Nephron progenitor cell (in vitro differentiated cells): ENCODE measurements around the gene ACAD9.

Experiments
- DNase-seq: peaks from one replicate; pipeline ENCODE4 v3.0.0; 2021
- H3K27ac Mint-ChIP-seq: 2 replicates; pipeline ENCODE4 v1.8.0; 2021; ENCODE audit warnings: mild to moderate bottlenecking, moderate library complexity, mixed read lengths
- H3K27me3 Mint-ChIP-seq: 2 replicates; pipeline ENCODE4 v1.8.0; 2021; ENCODE audit warnings: mild to moderate bottlenecking, low read depth, mixed read lengths; ENCODE audit not compliant: poor library complexity
- H3K36me3 Mint-ChIP-seq: 2 replicates; pipeline ENCODE4 v1.8.0; 2021; ENCODE audit warnings: low read depth, mixed read lengths
- H3K4me1 Mint-ChIP-seq: 2 replicates; pipeline ENCODE4 v1.8.0; 2021; ENCODE audit warnings: mixed read lengths
- H3K4me3 Mint-ChIP-seq: 2 replicates; pipeline ENCODE4 v1.8.0; 2021; ENCODE audit warnings: mild to moderate bottlenecking, moderate library complexity, mixed read lengths
- H3K9me3 Mint-ChIP-seq: 2 replicates; pipeline ENCODE4 v1.8.0; 2021; ENCODE audit warnings: mild to moderate bottlenecking, moderate library complexity, mixed read lengths
- TF ChIP-seq, protein P1 (sequence below): fragments of 200-600 bp; sonication (generic); IDR thresholded peaks from 2 replicates; pipeline ENCODE4 v1.5.0; 2021; ENCODE audit warnings: antibody characterized with exemption

ACAD9 gene

DNA sequence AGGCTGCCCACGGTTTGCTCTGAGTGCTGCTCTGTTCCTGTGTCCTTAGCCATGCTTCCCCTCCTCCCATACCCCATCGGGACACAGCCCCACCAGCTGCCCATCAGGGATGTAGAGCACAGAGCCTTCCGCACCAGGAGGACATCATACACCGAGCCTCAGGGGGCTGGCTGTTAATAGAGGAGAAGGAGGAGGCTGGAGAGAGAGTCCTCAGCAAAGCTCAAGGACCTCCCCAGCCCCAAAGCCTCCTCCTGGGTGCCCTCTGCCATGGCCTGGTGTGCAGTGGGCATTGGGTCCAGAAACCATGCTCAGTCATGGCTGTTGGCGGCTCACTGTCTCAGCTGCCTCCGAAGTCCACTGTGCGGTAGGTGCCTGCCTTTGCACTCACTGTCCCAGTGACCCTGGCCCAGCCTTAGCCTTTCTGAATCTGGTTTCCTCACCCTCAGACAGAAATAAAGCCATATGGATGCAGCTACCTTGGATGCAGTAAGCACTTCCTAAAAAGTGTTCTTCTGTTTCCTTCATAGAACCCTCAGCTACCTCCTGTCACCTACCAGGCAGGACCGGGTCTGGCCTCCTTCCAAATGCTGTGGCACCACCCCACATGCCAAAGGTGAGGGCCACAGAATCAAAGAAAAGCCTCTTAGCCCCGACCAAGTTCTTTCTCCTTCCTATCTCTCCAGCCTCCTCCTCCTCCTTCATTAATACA, 53.9 kb downstream of the ACAD9 start:
- H3K36me3 Mint-ChIP-seq, result no peaks in the 10 kb centered on the region
- peaks cover 17% of the 10 kb centered on the region for H3K9me3 Mint-ChIP-seq
- no peak overlapping the region for H3K27ac Mint-ChIP-seq
- TF ChIP-seq, protein P1, sequence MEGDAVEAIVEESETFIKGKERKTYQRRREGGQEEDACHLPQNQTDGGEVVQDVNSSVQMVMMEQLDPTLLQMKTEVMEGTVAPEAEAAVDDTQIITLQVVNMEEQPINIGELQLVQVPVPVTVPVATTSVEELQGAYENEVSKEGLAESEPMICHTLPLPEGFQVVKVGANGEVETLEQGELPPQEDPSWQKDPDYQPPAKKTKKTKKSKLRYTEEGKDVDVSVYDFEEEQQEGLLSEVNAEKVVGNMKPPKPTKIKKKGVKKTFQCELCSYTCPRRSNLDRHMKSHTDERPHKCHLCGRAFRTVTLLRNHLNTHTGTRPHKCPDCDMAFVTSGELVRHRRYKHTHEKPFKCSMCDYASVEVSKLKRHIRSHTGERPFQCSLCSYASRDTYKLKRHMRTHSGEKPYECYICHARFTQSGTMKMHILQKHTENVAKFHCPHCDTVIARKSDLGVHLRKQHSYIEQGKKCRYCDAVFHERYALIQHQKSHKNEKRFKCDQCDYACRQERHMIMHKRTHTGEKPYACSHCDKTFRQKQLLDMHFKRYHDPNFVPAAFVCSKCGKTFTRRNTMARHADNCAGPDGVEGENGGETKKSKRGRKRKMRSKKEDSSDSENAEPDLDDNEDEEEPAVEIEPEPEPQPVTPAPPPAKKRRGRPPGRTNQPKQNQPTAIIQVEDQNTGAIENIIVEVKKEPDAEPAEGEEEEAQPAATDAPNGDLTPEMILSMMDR, result no peak
- no peaks in the 10 kb centered on the region for H3K4me1 Mint-ChIP-seq
- H3K27me3 Mint-ChIP-seq, result peaks cover 47% of the 10 kb centered on the region
- no peak overlapping the region for H3K4me3 Mint-ChIP-seq
- no peak for DNase-seq

DNA sequence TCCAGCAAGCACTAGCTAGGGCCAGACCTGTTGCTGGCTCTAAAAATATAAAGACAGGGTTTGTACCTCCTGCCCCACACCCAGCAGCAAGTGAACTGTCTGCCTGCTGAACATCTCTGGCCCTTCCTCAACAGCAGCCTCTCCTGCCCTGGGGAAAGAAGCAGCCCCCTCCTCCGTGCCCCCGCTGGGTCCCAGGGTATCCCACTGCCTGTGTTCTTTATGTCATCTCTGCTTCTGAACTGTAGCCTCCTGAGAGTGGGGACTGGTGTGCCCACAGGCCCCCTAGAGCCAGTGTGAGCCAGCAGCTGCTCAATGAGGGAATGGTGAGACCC, 54.5 kb downstream of the ACAD9 start:
- Mint-ChIP-seq H3K9me3 (peaks cover 12% of the 10 kb centered on the region), H3K4me1 (no peaks in the 10 kb centered on the region), H3K36me3 (no peaks in the 10 kb centered on the region), H3K27me3 (peaks cover 50% of the 10 kb centered on the region), H3K4me3 (no peak overlapping the region), H3K27ac (no peak overlapping the region)
- TF ChIP-seq, protein P1, result no peak
- no peak for DNase-seq

DNA sequence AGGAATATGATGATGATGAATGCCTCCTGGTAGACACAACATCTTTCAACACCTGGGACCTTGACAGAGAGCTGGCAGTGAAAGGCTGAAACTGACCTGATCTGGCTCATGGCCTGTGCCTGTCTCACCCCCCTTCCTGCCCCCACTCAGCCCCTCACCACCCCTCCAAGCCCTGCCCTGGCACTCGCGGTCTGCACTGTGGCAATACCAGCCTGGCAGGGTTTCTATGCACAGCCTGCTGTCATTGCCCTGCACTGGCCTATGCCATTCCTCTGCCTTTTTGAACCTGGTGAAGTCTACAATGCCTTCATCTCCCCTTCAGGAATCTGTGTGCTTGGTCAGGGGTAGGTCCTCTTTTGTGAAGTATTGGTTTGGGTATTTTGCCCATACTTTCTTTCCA, 56.5 kb downstream of the ACAD9 start:
- no peak overlapping the region for H3K4me3 Mint-ChIP-seq
- DNase-seq, result no peak
- H3K27me3 Mint-ChIP-seq, result peaks cover 51% of the 10 kb centered on the region
- H3K4me1 Mint-ChIP-seq, result no peaks in the 10 kb centered on the region
- no peak overlapping the region for H3K27ac Mint-ChIP-seq
- TF ChIP-seq, protein P1, result no peak
- no peaks in the 10 kb centered on the region for H3K9me3 Mint-ChIP-seq
- no peaks in the 10 kb centered on the region for H3K36me3 Mint-ChIP-seq

DNA sequence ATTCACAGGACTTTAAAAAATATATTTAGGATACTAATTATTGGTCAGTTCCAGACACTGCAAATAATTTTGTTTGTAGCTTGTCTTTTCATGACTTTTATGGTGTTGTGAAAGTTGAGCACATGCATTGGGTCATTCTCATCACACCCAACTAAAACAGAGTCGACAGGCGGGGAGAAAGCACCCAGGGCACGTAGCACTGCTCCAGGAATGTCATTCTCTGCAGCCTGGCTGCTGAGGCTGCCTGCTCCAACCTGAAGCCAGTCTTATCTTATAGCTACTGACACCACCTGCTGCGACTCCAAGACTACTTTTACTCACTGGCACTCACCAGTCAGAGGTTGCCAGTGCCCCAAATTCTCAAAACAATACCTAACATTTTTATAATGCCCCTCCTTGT, 56.9 kb downstream of the ACAD9 start:
- no peaks in the 10 kb centered on the region for H3K36me3 Mint-ChIP-seq
- H3K4me3 Mint-ChIP-seq, result no peak overlapping the region
- no peaks in the 10 kb centered on the region for H3K4me1 Mint-ChIP-seq
- peaks cover 49% of the 10 kb centered on the region for H3K27me3 Mint-ChIP-seq
- no peaks in the 10 kb centered on the region for H3K9me3 Mint-ChIP-seq
- no peak overlapping the region for H3K27ac Mint-ChIP-seq
- TF ChIP-seq, protein P1, result no peak
- DNase-seq, result no peak

DNA sequence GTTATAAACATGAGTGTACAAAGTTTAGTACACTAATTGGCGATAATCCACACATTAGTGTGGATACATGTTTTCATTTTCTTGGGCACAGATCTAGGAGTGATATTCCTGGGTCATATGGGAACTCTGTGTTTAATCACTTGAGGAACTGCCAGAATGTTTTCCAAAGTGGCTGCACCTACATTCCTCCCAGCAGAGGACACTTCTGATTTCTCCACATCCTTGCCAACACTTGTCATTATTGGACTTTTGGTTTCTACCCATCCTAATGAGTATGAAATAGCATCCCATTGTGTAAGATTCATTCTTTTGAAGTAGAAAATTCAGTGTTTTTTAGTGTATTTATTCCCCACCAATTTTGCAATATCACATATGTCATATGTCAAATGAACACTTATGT, 60.8 kb downstream of the ACAD9 start:
- Mint-ChIP-seq H3K9me3 (no peaks in the 10 kb centered on the region), H3K27ac (no peak overlapping the region), H3K4me1 (no peaks in the 10 kb centered on the region), H3K36me3 (no peaks in the 10 kb centered on the region), H3K27me3 (peaks cover 25% of the 10 kb centered on the region), H3K4me3 (no peak overlapping the region)
- DNase-seq, result no peak
- TF ChIP-seq, protein P1, result no peak

DNA sequence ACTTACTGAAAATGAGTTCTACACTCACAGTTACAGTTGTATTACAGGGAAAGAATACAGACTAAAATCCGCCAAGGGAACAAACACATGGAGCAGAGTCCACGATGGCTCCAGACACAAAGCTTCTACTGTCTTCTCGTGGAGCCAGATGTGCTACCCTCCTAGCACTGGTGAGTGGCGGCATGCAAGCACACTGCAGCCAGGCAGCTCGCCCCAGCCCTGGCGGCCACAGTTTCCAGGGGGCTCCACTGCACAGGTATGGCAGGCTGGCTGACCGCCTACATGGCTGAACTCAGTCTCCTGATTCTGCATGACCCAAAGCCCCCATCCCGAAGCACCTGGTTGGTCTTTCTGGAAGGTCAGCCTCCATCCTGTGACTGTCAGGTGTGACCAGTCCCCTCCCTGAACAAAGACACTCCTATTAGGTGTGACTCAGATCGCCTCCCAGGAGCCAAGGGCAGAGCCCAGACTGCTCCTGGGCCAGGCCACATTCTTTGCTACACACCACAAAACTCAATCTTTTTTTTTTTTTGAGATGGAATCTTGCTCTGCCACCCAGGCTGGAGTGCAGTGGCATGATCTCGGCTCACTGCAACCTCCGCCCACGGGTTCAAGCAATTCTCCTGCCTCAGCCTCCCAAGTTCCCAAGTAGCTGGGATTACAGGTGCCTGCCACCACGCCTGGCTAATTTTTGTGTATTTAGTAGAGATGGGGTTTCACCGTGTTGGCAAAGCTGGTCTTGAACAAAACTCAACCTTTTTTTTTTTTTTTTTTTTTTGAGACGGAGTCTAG, 62.9 kb downstream of the ACAD9 start:
- no peak for DNase-seq
- Mint-ChIP-seq H3K27me3 (peaks cover 20% of the 10 kb centered on the region), H3K9me3 (no peaks in the 10 kb centered on the region), H3K4me1 (no peaks in the 10 kb centered on the region), H3K4me3 (no peak overlapping the region), H3K36me3 (no peaks in the 10 kb centered on the region), H3K27ac (no peak overlapping the region)
- TF ChIP-seq, protein P1, result no peak
